ENCODE results near the gene CERS5. TPM values are rescaled to one million over a fixed set of nuclear protein-coding genes. Genes with fewer than 3 reads are reported as not detected.
A peak's percentile ranks its signal among the peaks of the same experiment; 100 is the strongest.

CERS5 gene
- total RNA-seq, 5 donors from 2014 or later (not counting 1 experiment from before 2014, with no cell fraction given) = 41.1 to 58.5 (median 46.2) TPM

DNA sequence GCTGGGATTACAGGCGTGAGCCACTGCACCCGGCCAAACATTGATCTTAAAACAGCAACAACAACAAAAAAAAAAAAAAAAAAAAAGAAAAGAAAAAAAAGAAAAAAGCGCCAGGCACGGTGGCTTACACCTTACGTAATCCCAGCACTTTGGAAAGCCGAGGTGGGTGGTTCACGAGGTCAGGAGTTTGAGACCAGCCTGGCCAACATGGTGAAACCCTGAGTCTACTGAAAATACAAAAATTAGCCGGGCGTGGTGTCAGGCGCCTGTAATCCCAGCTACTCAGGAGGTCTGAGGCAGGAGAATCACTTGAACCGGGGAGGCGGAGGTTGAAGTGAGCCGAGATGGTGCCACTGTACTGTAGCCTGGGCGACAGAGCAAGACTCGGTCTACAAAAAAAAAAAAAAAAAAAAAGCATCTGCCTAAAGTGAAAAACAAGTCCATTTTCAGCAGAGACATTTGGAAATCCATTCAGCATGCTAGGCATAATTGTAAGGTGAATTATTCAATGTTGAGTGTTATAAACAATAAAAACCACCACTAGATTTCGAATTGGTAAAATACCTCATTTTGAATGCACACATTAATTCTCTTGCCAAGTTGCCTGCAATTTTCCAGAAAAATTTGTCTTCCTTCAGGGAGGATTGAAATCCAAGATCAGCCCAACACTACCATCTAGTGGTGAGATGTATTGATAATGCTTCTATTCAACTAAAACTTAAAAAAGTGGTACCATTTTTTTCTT, 8.0 kb upstream of the CERS5 start:
- Histone ChIP-seq H3K36me3 (ENCODE audit: control insufficient read depth in 2 of 2, extremely low read depth in 1 of 2, insufficient read depth in 1 of 2, low read length in 1 of 2) (peaks cover 0 to 21% of the 10 kb centered on the region in 2 donors), H3K4me1 (ENCODE audit: control insufficient read depth in 1 of 2, extremely low read depth in 1 of 2, insufficient read depth in 2 of 2, low read length in 2 of 2) (no peaks in the 10 kb centered on the region), H3K4me3 (ENCODE audit: control insufficient read depth in 1 of 2, extremely low read depth in 1 of 2, low read length in 1 of 2) (no peak overlapping the region), H3K9me3 (no peaks in the 10 kb centered on the region), H3K27me3 (replicated peaks in 1 of 2; ENCODE audit: control insufficient read depth in 2 of 2, extremely low read depth in 1 of 2, insufficient read depth in 2 of 2, low read length in 1 of 2) (no peaks in the 10 kb centered on the region), H3K27ac (ENCODE audit: low read length) (no peak overlapping the region)
- Mint-ChIP-seq H3K27me3 (no peaks in the 10 kb centered on the region), H3K4me3 (no peak overlapping the region), H3K4me1 (no peaks in the 10 kb centered on the region), H3K9me3 (no peaks in the 10 kb centered on the region), H3K27ac (no peak overlapping the region), H3K36me3 (peaks cover 16% of the 10 kb centered on the region)
- POLR2A ChIA-PET = no interaction called here
- WGBS (ENCODE audit: insufficient coverage) = 97% methylated on average over 9 of the region's 16 CpGs
- ATAC-seq (replicated peaks in 1 of 4) (peak in 2 of 4 experiments; percentile 26 to 59), DNase-seq (peak in 4 of 35 experiments; percentile 15 to 82 (median 30))
- CTCF ChIA-PET = interaction anchor here (0.6 to 2.0 kb wide), 21 partner anchors 8 to 107 kb away, joined by 3 to 31 read pairs (median 4); partner anchors contain the start of genes CERS5 (in 1 of the 2), COX14 (in 1 of the 2) and SMARCD1 (in 1 of the 2)

DNA sequence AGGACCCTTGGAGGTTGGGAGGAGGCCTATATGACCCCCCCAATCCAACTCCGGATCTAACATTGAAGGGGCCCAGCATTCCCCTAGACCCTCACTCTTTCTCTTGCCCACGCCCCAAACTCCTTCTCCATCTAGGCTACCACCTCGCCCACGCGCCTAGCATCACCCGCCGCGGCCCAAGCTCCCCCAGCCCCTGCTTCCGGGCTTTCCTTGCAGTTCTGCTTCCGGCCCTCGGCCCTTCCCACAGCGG, 445 bp downstream of the CERS5 start:
- H3K4me1 ChIP-seq (ENCODE audit: control insufficient read depth in 1 of 2, extremely low read depth in 1 of 2, insufficient read depth in 2 of 2, low read length in 2 of 2) = peaks cover 0 to 22% of the 10 kb centered on the region in 2 experiments
- peak in 7 of 35 experiments; percentile 6 to 41 (median 6) for DNase-seq
- peak overlapping the region; percentile 79 to 93 (median 92) for H3K4me3 Mint-ChIP-seq
- H3K27ac ChIP-seq (ENCODE audit: low read length) = peak overlapping the region; percentile 68
- peak overlapping the region; percentile 58 to 90 for H3K4me3 ChIP-seq (ENCODE audit: control insufficient read depth in 1 of 2, extremely low read depth in 1 of 2, low read length in 1 of 2)
- ChIA-PET POLR2A (interaction anchor here in 1 of 2 donors (0.5 to 1.8 kb wide), 3 partner anchors 55 to 198 kb away, joined by 3 to 24 read pairs (median 4); partner anchors contain the start of genes COX14 and SMARCD1), CTCF (interaction anchor here (0.5 to 3.1 kb wide), 7 partner anchors 9 to 83 kb away, joined by 3 to 26 read pairs (median 6); partner anchors contain the start of gene COX14 (in 2 of the 2))
- H3K9me3 ChIP-seq = no peaks in the 10 kb centered on the region
- H3K27me3 ChIP-seq (replicated peaks in 1 of 2; ENCODE audit: control insufficient read depth in 2 of 2, extremely low read depth in 1 of 2, insufficient read depth in 2 of 2, low read length in 1 of 2) = no peaks in the 10 kb centered on the region
- under 1% methylated on average over 12 of the region's 12 CpGs for WGBS (ENCODE audit: insufficient coverage)
- peak overlapping the region; percentile 92 for H3K27ac Mint-ChIP-seq
- H3K9me3 Mint-ChIP-seq = no peaks in the 10 kb centered on the region
- peaks cover 3% of the 10 kb centered on the region for H3K36me3 Mint-ChIP-seq
- no peaks in the 10 kb centered on the region for H3K27me3 Mint-ChIP-seq
- ATAC-seq (replicated peaks in 1 of 4) = peak in 2 of 4 experiments; percentile 22 to 35
- peaks cover 31 to 33% (median 32%) of the 10 kb centered on the region in 3 donors for H3K4me1 Mint-ChIP-seq
- H3K36me3 ChIP-seq (ENCODE audit: control insufficient read depth in 2 of 2, extremely low read depth in 1 of 2, insufficient read depth in 1 of 2, low read length in 1 of 2) = no peaks in the 10 kb centered on the region

DNA sequence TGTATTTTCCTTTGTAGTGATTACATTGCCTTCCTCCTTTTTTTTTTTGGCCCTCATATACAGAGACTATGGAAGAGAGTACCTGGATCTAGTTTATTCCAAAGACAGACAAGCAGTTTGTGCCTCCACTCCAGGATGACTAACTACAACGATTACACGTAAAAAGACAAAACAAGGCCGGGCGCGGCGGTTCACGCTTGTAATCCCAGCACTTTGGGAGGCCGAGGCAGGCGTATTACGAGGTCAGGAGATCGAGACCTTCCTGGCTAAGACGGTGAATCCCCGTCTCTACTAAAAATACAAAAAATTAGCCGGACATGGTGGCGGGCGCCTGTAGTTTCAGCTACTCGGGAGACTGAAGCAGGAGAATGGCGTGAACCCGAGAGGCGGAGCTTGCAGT, 2.2 kb downstream of the CERS5 start:
- Histone ChIP-seq H3K4me3 (ENCODE audit: control insufficient read depth in 1 of 2, extremely low read depth in 1 of 2, low read length in 1 of 2) (no peak overlapping the region), H3K4me1 (ENCODE audit: control insufficient read depth in 1 of 2, extremely low read depth in 1 of 2, insufficient read depth in 2 of 2, low read length in 2 of 2) (peaks cover 0 to 22% of the 10 kb centered on the region in 2 experiments), H3K27ac (ENCODE audit: low read length) (no peak overlapping the region), H3K9me3 (no peaks in the 10 kb centered on the region), H3K36me3 (ENCODE audit: control insufficient read depth in 2 of 2, extremely low read depth in 1 of 2, insufficient read depth in 1 of 2, low read length in 1 of 2) (no peaks in the 10 kb centered on the region), H3K27me3 (replicated peaks in 1 of 2; ENCODE audit: control insufficient read depth in 2 of 2, extremely low read depth in 1 of 2, insufficient read depth in 2 of 2, low read length in 1 of 2) (no peaks in the 10 kb centered on the region)
- Mint-ChIP-seq H3K27me3 (no peaks in the 10 kb centered on the region), H3K4me1 (peaks cover 43 to 45% (median 43%) of the 10 kb centered on the region in 3 donors), H3K27ac (peak overlapping the region; percentile 38 to 58), H3K4me3 (peak overlapping the region; percentile 17 to 93 (median 79)), H3K36me3 (peaks cover 3% of the 10 kb centered on the region), H3K9me3 (no peaks in the 10 kb centered on the region)
- 95% methylated on average over 11 of the region's 20 CpGs for WGBS (ENCODE audit: insufficient coverage)
- ATAC-seq (replicated peaks in 1 of 4) (no peak), DNase-seq (no peak)
- ChIA-PET POLR2A (interaction anchor here in 1 of 2 donors (0.7 kb wide), 1 partner anchor 76 kb away, joined by 4 read pairs; no protein-coding TSS in a partner anchor), CTCF (interaction anchor here in 1 of 2 donors (3.1 kb wide), 1 partner anchor 53 kb away, joined by 26 read pairs; the partner anchor contains the start of gene COX14)

DNA sequence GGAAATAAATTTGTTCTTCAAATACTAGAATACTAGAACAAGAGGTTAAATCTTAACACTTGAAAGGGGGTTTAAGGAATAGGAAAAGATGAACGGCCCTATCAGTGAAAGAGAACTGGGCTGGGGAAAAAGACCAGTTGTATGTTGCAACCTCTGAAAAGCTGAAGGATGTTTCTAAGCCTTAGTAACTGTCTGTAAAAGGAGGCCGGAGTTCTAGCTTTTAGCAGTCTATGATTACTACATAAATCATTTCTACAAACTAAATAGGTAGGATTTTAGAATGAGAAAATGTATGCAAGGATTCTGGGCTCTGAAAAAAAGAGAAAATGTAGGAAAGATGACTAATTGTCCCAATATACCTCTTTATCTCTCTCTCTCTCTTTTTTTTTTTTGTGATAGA, 4.9 kb downstream of the CERS5 start:
- no peaks in the 10 kb centered on the region for H3K27me3 ChIP-seq (replicated peaks in 1 of 2; ENCODE audit: control insufficient read depth in 2 of 2, extremely low read depth in 1 of 2, insufficient read depth in 2 of 2, low read length in 1 of 2)
- Mint-ChIP-seq H3K9me3 (no peaks in the 10 kb centered on the region), H3K4me1 (peaks cover 48 to 54% (median 52%) of the 10 kb centered on the region in 3 donors), H3K27me3 (no peaks in the 10 kb centered on the region), H3K36me3 (peaks cover 11% of the 10 kb centered on the region), H3K27ac (peak overlapping the region in 1 of 2 donors; percentile 44), H3K4me3 (no peak overlapping the region)
- H3K4me3 ChIP-seq (ENCODE audit: control insufficient read depth in 1 of 2, extremely low read depth in 1 of 2, low read length in 1 of 2) = no peak overlapping the region
- peaks cover 0 to 14% of the 10 kb centered on the region in 2 experiments for H3K4me1 ChIP-seq (ENCODE audit: control insufficient read depth in 1 of 2, extremely low read depth in 1 of 2, insufficient read depth in 2 of 2, low read length in 2 of 2)
- H3K9me3 ChIP-seq = no peaks in the 10 kb centered on the region
- no peak overlapping the region for H3K27ac ChIP-seq (ENCODE audit: low read length)
- CTCF ChIA-PET = interaction anchor here (0.7 to 0.8 kb wide), 3 partner anchors 50 to 554 kb away, joined by 3 to 6 read pairs (median 5); partner anchors contain the start of gene COX14 (in 1 of the 2)
- ATAC-seq (replicated peaks in 1 of 4) (no peak), DNase-seq (no peak)
- H3K36me3 ChIP-seq (ENCODE audit: control insufficient read depth in 2 of 2, extremely low read depth in 1 of 2, insufficient read depth in 1 of 2, low read length in 1 of 2) = no peaks in the 10 kb centered on the region
- no CpG with 5 or more reads among the region's 2 CpGs for WGBS (ENCODE audit: insufficient coverage)
- POLR2A ChIA-PET = interaction anchor here in 1 of 2 donors (0.8 kb wide), 1 partner anchor 16 kb away, joined by 4 read pairs; no protein-coding TSS in a partner anchor

DNA sequence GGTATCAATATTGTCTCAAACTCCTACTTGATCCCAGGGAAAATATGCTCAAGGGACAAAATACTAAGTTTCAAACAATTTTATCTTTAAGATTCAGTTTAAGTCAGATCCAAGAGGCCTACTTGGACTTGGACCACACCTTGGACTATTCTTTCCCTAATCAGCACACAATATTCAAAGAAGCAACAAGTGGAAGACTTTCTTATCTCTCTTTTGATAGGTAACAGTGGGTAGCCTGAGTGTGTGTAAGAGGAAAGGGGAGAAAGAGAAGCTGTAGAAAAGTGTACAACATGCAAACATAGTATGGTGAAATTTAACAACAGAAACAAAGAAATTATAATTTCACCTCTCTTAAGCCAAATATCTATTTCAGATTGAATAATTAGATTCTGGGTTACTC, 6.5 kb downstream of the CERS5 start:
- H3K27me3 ChIP-seq (replicated peaks in 1 of 2; ENCODE audit: control insufficient read depth in 2 of 2, extremely low read depth in 1 of 2, insufficient read depth in 2 of 2, low read length in 1 of 2) = no peaks in the 10 kb centered on the region
- DNase-seq = no peak
- H3K27me3 Mint-ChIP-seq = no peaks in the 10 kb centered on the region
- H3K4me3 ChIP-seq (ENCODE audit: control insufficient read depth in 1 of 2, extremely low read depth in 1 of 2, low read length in 1 of 2) = no peak overlapping the region
- peaks cover 41 to 46% (median 45%) of the 10 kb centered on the region in 3 donors for H3K4me1 Mint-ChIP-seq
- peaks cover 0 to 4% of the 10 kb centered on the region in 2 experiments for H3K4me1 ChIP-seq (ENCODE audit: control insufficient read depth in 1 of 2, extremely low read depth in 1 of 2, insufficient read depth in 2 of 2, low read length in 2 of 2)
- no peak overlapping the region for H3K4me3 Mint-ChIP-seq
- H3K27ac Mint-ChIP-seq = peak overlapping the region in 1 of 2 donors; percentile 1
- H3K27ac ChIP-seq (ENCODE audit: low read length) = no peak overlapping the region
- CTCF ChIA-PET = interaction anchor here (0.6 to 1.7 kb wide), 3 partner anchors 8 to 1021 kb away, joined by 3 to 6 read pairs (median 3); no protein-coding TSS in a partner anchor
- no peaks in the 10 kb centered on the region for H3K9me3 Mint-ChIP-seq
- H3K36me3 Mint-ChIP-seq = peaks cover 13% of the 10 kb centered on the region
- no peaks in the 10 kb centered on the region for H3K36me3 ChIP-seq (ENCODE audit: control insufficient read depth in 2 of 2, extremely low read depth in 1 of 2, insufficient read depth in 1 of 2, low read length in 1 of 2)
- no peaks in the 10 kb centered on the region for H3K9me3 ChIP-seq
- ATAC-seq (replicated peaks in 1 of 4) = no peak
- POLR2A ChIA-PET = interaction anchor here in 1 of 2 donors (0.6 kb wide), 1 partner anchor 885 kb away, joined by 3 read pairs; no protein-coding TSS in a partner anchor

DNA sequence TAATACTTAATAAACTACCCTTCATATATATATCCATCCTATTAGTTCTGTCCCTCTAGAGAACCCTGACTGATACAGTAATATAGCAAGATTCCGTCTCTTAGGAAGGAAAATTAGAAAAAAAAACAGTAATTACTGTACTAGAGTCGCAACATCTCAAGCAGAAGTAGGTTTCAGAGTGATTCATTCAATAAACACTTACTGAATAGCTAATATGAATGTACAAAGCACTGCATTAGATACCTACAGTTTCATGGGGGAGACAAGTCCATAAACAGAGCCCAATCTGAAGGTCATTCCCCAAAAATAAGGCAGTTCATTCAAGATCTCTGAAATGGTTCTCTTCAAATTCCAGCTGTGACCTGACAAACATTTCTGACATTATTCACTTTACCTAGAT, 9.9 kb downstream of the CERS5 start:
- Histone ChIP-seq H3K9me3 (no peaks in the 10 kb centered on the region), H3K36me3 (ENCODE audit: control insufficient read depth in 2 of 2, extremely low read depth in 1 of 2, insufficient read depth in 1 of 2, low read length in 1 of 2) (peaks cover 3 to 7% of the 10 kb centered on the region in 2 donors), H3K27ac (ENCODE audit: low read length) (no peak overlapping the region), H3K4me3 (ENCODE audit: control insufficient read depth in 1 of 2, extremely low read depth in 1 of 2, low read length in 1 of 2) (no peak overlapping the region), H3K4me1 (ENCODE audit: control insufficient read depth in 1 of 2, extremely low read depth in 1 of 2, insufficient read depth in 2 of 2, low read length in 2 of 2) (no peaks in the 10 kb centered on the region), H3K27me3 (replicated peaks in 1 of 2; ENCODE audit: control insufficient read depth in 2 of 2, extremely low read depth in 1 of 2, insufficient read depth in 2 of 2, low read length in 1 of 2) (no peaks in the 10 kb centered on the region)
- Mint-ChIP-seq H3K4me1 (peaks cover 28 to 32% (median 29%) of the 10 kb centered on the region in 3 donors), H3K9me3 (no peaks in the 10 kb centered on the region), H3K27me3 (no peaks in the 10 kb centered on the region), H3K27ac (no peak overlapping the region), H3K36me3 (peaks cover 10% of the 10 kb centered on the region), H3K4me3 (no peak overlapping the region)
- DNase-seq = no peak
- WGBS (ENCODE audit: insufficient coverage) = no CpG with 5 or more reads among the region's 2 CpGs
- ChIA-PET CTCF (interaction anchor here in 1 of 2 donors (1.0 kb wide), 1 partner anchor 68 kb away, joined by 3 read pairs; no protein-coding TSS in a partner anchor), POLR2A (interaction anchor here (0.6 to 0.7 kb wide), 2 partner anchors 19 to 1362 kb away, joined by 3 to 10 read pairs; no protein-coding TSS in a partner anchor)
- ATAC-seq (replicated peaks in 1 of 4) = no peak
